NCI-H128 (cell line): ENCODE data around the gene HOXC13.

Source experiments
- DNase-seq: peaks from one replicate; lab custom pipeline; 2025; ENCODE audit not compliant: unreplicated experiment; lab: John Stamatoyannopoulos, UW

HOXC13 gene

DNA sequence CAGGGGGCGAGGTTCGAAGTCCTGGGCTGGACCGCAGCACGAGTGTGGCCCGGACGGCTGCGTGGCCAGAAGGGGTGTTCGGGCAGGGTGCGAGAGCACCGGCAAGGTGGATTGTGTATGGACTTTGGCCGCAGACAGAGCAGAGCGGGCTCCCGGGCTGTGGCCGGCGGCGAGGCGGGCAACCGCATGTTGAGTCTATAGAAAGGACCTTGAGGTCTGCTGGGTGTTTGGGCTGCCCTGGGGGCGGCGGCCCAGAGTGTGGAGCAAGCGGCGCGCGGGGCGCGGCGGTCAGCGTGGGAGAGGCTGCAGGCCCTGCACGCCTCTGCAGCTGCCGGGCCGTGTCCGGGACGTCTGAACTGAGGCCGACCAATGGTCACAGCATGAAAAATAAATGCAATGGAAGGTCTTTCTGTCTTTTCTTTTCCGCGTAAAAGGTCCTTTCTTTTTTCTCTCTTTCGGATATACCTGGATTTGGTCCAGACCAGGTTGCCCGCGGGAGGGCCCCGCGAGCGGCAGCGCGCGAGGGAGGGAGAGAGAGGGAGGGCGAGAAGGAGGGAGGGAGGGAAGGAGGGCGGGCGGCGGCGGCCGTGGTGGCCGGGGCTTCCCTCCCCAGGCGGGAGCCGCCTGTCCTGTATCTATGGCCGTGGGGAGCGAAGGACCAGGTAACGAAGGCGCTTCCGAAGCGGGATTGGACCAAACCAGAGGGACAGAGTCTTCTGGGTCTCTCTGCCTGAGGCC, 55.8 kb downstream of the HOXC13 start:
- DNase-seq = no peak

DNA sequence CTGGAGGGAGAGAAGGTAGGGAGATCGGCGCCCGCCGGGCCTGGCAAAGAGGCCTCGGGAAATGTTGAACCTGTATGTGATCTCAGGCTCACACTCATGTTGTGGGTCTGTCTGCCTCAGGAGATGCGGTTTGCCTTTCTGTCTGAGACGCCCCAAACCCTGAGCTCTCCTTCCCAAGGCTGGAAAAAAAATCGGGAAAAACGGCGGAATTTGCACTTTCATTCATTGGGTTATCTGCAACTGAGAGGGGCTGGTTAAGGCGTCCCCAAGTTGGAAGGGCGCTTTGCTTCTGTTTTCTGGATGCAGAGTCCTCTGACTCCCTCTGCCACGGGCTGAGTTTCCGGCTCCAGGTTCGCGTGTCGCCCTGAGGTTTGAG, 56.4 kb downstream of the HOXC13 start:
- no peak for DNase-seq

DNA sequence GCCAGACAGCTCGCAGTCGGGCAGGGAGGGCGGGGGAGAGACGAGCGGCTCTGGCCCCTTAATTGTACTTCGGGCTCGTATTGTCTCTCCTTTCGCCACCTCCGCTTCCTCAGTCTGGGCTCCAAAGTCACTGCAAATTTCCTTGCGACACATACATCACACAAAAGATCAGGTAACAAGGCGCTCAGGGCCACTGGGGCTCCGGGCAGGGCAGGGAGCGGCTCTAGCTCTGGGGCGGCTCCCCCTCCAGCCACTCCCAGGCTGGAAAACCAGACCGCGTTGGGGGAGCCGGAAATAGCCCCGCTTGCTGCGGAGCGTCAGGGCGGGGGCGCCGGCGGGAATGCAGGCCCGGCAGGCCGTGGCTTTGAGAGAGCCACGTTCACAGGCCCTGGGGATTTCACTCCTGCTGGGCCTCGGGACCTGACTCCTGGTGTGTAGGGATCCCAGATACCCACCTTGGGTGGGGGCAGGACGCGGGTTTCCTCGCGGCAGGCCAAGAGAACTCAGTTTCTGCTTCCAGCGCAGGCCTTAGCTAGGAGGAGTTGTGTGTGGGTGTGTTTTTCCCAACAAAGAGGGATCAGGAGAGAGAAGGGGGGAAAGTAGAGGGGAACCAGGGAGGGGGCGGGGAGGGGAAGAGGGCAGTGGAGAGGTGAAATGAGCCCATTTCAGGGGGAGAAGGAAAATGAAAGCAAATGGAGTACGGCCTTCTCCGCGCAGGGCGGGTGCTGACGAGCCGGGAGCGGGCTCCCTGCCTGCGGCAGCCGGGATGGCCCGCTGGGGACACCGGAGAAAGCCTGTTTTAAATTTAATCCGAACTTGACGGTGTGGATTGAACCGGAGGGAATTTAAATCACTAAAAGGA, 57.0 kb downstream of the HOXC13 start:
- DNase-seq = no peak
